Measurements from ENCODE around the gene TENM4.

Gene TENM4

DNA sequence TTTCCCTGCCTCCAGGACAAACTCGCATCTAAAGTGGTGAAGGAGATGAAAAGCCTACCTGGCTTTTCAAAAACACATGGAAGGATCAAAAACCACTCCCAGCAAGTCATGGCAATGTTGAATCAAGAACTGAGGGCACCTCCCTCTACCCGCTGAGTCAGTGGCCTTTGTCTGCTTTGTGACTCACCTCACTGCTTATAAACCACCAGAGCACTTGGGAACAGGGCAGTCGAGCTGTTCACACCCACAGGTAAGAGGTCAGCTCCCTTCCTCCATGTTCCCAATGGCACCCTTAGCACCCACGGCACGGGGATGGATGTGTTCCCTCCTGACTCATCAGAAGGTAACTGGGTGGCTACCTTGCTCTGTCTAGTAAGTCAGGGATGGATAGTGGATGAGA, 21.7 kb downstream of the TENM4 start:
- no peak overlapping the region for H2AFZ ChIP-seq (ENCODE audit: low read length, unreplicated experiment)

DNA sequence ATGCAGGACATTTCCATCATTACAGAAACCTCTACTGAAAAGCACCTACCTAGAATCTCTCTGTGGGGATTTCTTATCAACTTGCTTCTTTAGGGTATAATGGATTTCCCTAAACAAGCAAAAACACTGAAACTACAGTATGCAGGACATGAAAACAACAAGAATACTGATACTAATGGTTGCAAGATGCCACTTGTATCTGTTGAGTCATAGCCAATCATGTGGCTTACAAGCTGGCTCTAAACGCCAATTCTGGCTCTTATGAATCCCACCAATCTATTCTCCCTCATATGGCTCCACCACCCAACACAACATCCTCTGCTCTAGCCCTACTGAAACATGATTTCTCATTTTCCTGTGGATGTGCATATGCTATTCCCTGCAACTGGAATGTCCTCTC, 22.6 kb downstream of the TENM4 start:
- H3K4me1 ChIP-seq (ENCODE audit: control insufficient read depth, insufficient read depth, low read length, unreplicated experiment): peaks cover 16% of the 10 kb centered on the region
- H3K27me3 ChIP-seq (ENCODE audit: insufficient read depth, low read length): no peaks in the 10 kb centered on the region
- H3K36me3 ChIP-seq (ENCODE audit: insufficient read depth, low read length): no peaks in the 10 kb centered on the region
- no peaks in the 10 kb centered on the region for H3K79me2 ChIP-seq (ENCODE audit: control insufficient read depth, insufficient read depth, low read length, unreplicated experiment)
- no peak overlapping the region for H3K4me3 ChIP-seq (ENCODE audit: low read depth, low read length)
- no peak overlapping the region for H3K27ac ChIP-seq (ENCODE audit: low read depth, low read length)
- H2AFZ ChIP-seq (ENCODE audit: low read length, unreplicated experiment): no peak overlapping the region

More for the DNA sequence above, 21.7 kb downstream of the TENM4 start:
- Histone ChIP-seq H3K79me2 (ENCODE audit: control insufficient read depth, insufficient read depth, low read length, unreplicated experiment) (no peaks in the 10 kb centered on the region), H3K27me3 (ENCODE audit: insufficient read depth, low read length) (no peaks in the 10 kb centered on the region), H3K4me3 (ENCODE audit: low read depth, low read length) (no peak overlapping the region), H3K36me3 (ENCODE audit: insufficient read depth, low read length) (no peaks in the 10 kb centered on the region), H3K4me1 (ENCODE audit: control insufficient read depth, insufficient read depth, low read length, unreplicated experiment) (peaks cover 11% of the 10 kb centered on the region), H3K27ac (ENCODE audit: low read depth, low read length) (no peak overlapping the region)

DNA sequence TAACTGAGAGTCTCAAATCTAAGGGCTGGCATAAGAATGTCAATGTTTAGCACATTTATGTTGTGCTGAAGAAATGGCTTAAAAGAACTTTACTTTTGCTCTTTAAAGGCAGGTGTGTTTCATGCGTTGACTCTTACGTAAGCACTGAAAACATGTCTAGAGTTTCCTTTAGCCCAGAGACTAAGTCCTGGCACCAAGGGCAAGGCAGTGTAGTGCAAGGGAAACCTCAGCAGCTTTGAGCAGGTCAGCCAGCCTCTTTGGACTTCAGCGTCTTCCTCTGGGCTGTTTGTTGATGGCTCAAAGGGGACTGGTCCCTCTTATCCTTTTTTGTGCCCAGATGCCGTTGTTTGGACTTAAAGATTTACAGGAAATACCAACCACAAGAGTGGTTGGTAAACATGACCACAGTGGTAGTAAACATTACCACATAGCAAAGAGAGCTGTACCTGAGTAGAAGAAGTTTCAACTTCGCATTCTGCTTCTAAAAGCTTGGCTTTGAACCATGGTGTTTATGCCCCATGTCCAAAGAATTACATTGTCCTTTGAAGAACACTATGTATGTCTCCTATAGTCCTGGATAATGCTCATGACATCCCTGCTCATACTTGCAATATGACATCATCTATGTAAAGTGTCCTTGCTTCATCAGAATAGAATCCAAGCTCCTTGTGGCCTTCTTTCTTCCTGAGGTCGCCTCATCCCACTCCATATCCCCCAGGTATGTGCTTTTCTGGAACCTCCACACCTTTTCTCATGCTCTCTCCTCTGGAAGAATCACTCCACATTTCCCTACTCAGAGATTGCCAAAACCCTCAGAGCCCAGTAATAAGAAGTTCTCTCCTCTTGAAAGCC, 23.5 kb downstream of the TENM4 start:
- H3K79me2 ChIP-seq (ENCODE audit: control insufficient read depth, insufficient read depth, low read length, unreplicated experiment): no peaks in the 10 kb centered on the region
- no peak overlapping the region for H2AFZ ChIP-seq (ENCODE audit: low read length, unreplicated experiment)
- H3K4me1 ChIP-seq (ENCODE audit: control insufficient read depth, insufficient read depth, low read length, unreplicated experiment): peaks cover 16% of the 10 kb centered on the region
- no peaks in the 10 kb centered on the region for H3K36me3 ChIP-seq (ENCODE audit: insufficient read depth, low read length)
- H3K4me3 ChIP-seq (ENCODE audit: low read depth, low read length): no peak overlapping the region
- no peak overlapping the region for H3K27ac ChIP-seq (ENCODE audit: low read depth, low read length)
- no peaks in the 10 kb centered on the region for H3K27me3 ChIP-seq (ENCODE audit: insufficient read depth, low read length)

DNA sequence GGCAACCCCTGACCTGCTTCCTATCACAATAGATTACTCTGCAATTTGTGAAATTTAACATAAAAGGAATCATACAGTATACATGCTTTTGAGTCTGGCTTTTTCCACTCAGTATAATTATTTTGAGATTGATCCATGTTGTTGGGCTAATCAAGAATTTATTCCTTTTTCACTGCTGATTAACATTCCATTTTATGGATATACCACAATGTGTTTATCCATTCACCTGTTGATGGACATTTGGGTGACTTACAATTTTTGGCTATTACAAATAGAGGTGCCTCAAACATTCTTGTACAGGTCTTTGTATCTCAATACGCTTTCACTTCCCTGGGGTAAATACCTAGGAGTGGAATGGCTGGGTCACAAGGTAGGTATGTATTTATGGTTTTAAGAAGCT, 24.9 kb downstream of the TENM4 start:
- Histone ChIP-seq H3K79me2 (ENCODE audit: control insufficient read depth, insufficient read depth, low read length, unreplicated experiment) (no peaks in the 10 kb centered on the region), H3K4me3 (ENCODE audit: low read depth, low read length) (no peak overlapping the region), H3K4me1 (ENCODE audit: control insufficient read depth, insufficient read depth, low read length, unreplicated experiment) (peaks cover 16% of the 10 kb centered on the region), H2AFZ (ENCODE audit: low read length, unreplicated experiment) (no peak overlapping the region), H3K27ac (ENCODE audit: low read depth, low read length) (no peak overlapping the region), H3K27me3 (ENCODE audit: insufficient read depth, low read length) (no peaks in the 10 kb centered on the region), H3K36me3 (ENCODE audit: insufficient read depth, low read length) (no peaks in the 10 kb centered on the region)

DNA sequence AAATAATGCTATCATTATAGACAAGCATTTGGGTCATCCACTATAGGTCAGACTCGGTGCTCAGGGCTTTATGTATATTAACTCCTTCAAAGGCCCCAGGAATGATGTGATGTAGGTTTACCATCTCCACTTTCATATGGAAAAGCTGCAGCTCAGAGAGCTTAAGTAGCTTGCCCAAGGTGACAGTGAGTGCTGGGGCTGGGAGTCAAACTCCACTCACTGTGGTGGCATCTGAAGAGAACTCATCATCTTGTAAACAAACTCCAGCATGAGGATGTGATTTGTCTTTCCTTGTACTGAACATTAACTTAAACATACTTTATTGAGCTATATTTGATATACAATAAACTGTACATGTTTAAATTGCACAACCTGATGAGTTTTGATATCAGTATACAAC, 25.4 kb downstream of the TENM4 start:
- Histone ChIP-seq H3K79me2 (ENCODE audit: control insufficient read depth, insufficient read depth, low read length, unreplicated experiment) (no peaks in the 10 kb centered on the region), H3K36me3 (ENCODE audit: insufficient read depth, low read length) (no peaks in the 10 kb centered on the region), H3K4me3 (ENCODE audit: low read depth, low read length) (no peak overlapping the region), H3K27ac (ENCODE audit: low read depth, low read length) (peak overlapping the region; percentile 68), H3K4me1 (ENCODE audit: control insufficient read depth, insufficient read depth, low read length, unreplicated experiment) (peaks cover 16% of the 10 kb centered on the region), H2AFZ (ENCODE audit: low read length, unreplicated experiment) (no peak overlapping the region), H3K27me3 (ENCODE audit: insufficient read depth, low read length) (no peaks in the 10 kb centered on the region)

DNA sequence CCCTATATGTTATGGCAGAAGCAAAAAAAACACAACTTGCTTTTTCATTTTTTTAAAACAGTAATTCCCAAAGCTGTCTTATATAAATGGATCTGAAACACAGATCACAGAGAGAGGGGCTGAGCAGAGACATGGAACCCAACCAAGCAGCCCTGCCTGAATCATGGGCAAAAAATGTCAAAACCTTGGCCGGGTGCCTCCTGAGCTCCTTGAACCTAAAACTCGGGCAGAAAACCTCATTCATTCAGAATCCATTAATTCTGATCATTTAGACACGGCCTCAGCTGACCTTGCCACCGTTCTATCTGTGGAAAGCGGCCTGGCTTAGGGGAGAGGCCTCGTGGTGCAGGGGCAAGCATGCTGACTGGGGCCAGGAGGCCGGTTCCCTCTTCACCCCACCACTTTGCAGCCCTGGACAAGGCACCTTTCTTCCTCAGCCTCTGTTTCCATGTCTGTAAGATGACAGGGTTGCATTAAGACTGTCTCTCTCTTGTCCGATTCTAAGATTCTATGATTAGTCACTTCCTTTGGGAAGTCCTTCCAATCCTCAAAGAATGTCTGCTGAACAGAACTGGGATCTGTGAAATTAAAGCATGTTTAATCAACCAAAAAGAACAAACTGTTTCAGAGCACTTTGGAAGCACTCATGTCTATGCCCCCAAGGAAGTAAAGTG, 26.0 kb downstream of the TENM4 start:
- Histone ChIP-seq H3K4me1 (ENCODE audit: control insufficient read depth, insufficient read depth, low read length, unreplicated experiment) (peaks cover 16% of the 10 kb centered on the region), H2AFZ (ENCODE audit: low read length, unreplicated experiment) (no peak overlapping the region), H3K36me3 (ENCODE audit: insufficient read depth, low read length) (no peaks in the 10 kb centered on the region), H3K27ac (ENCODE audit: low read depth, low read length) (peak overlapping the region; percentile 68), H3K79me2 (ENCODE audit: control insufficient read depth, insufficient read depth, low read length, unreplicated experiment) (no peaks in the 10 kb centered on the region), H3K27me3 (ENCODE audit: insufficient read depth, low read length) (no peaks in the 10 kb centered on the region), H3K4me3 (ENCODE audit: low read depth, low read length) (0 out of 2 replicates have a peak overlapping the region, but pooled peaks have one; percentile 20)

DNA sequence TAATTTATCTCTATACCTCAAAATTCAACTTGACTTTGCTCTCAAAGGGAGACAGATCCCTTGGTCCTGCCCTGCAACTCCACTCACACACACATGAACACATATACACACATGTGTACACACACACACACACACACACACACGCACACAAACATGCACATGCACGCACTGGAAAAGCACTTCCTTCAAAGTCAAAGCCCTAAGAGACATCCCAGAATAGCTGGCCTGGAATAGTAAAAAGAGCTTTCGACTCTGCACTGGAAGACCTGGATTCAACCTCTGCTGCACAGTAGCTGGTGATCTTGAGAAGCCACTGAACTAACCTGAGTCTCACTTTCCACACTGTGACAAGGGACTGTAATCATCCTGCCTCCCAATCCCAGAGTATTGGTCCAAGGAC, 26.8 kb downstream of the TENM4 start:
- Histone ChIP-seq H2AFZ (ENCODE audit: low read length, unreplicated experiment) (no peak overlapping the region), H3K36me3 (ENCODE audit: insufficient read depth, low read length) (no peaks in the 10 kb centered on the region), H3K27ac (ENCODE audit: low read depth, low read length) (peak overlapping the region; percentile 68), H3K4me3 (ENCODE audit: low read depth, low read length) (no peak overlapping the region), H3K79me2 (ENCODE audit: control insufficient read depth, insufficient read depth, low read length, unreplicated experiment) (no peaks in the 10 kb centered on the region), H3K4me1 (ENCODE audit: control insufficient read depth, insufficient read depth, low read length, unreplicated experiment) (peaks cover 16% of the 10 kb centered on the region), H3K27me3 (ENCODE audit: insufficient read depth, low read length) (no peaks in the 10 kb centered on the region)

DNA sequence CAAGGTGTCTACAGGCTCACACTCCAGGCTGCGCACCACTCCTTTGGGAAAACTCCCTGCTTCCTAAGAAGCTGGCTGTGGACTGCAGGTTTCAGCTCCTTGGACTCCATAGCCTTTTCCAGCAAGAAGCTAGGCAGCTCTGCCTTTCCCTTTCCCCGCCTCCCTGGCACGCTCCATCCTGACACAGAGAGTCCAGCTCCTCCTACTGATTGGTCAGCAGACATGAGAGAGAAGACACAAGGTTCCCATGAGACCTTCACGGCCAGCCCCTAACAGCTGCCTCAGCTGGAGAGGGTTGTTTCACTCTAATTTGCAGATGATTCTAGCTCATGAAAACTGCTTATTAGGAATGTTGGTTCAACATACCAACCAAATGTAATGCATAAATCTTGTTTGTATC, 27.6 kb downstream of the TENM4 start:
- no peaks in the 10 kb centered on the region for H3K36me3 ChIP-seq (ENCODE audit: insufficient read depth, low read length)
- no peak overlapping the region for H3K27ac ChIP-seq (ENCODE audit: low read depth, low read length)
- peaks cover 16% of the 10 kb centered on the region for H3K4me1 ChIP-seq (ENCODE audit: control insufficient read depth, insufficient read depth, low read length, unreplicated experiment)
- no peaks in the 10 kb centered on the region for H3K79me2 ChIP-seq (ENCODE audit: control insufficient read depth, insufficient read depth, low read length, unreplicated experiment)
- no peaks in the 10 kb centered on the region for H3K27me3 ChIP-seq (ENCODE audit: insufficient read depth, low read length)
- H2AFZ ChIP-seq (ENCODE audit: low read length, unreplicated experiment): no peak overlapping the region
- H3K4me3 ChIP-seq (ENCODE audit: low read depth, low read length): no peak overlapping the region

DNA sequence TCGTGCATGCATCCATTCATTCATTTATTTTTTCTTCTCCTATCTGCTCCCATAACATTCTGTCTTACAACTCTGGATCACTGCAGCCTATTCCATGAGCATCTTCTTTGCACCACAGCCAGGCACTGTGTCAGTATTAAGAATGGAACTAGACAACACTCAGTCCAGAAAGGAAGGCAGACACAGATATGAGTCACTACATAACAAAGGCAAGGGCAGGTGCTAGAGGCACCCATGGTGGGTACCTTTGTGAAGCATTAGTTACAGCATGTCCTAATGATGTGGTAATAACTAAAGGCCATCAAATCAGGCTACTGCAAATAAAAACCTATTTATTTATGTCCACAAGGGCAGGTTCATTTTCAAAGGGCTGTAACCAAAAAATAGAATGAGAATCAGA, 28.1 kb downstream of the TENM4 start:
- Histone ChIP-seq H3K4me1 (ENCODE audit: control insufficient read depth, insufficient read depth, low read length, unreplicated experiment) (peaks cover 16% of the 10 kb centered on the region), H2AFZ (ENCODE audit: low read length, unreplicated experiment) (no peak overlapping the region), H3K79me2 (ENCODE audit: control insufficient read depth, insufficient read depth, low read length, unreplicated experiment) (no peaks in the 10 kb centered on the region), H3K27me3 (ENCODE audit: insufficient read depth, low read length) (no peaks in the 10 kb centered on the region), H3K4me3 (ENCODE audit: low read depth, low read length) (no peak overlapping the region), H3K36me3 (ENCODE audit: insufficient read depth, low read length) (no peaks in the 10 kb centered on the region), H3K27ac (ENCODE audit: low read depth, low read length) (no peak overlapping the region)

DNA sequence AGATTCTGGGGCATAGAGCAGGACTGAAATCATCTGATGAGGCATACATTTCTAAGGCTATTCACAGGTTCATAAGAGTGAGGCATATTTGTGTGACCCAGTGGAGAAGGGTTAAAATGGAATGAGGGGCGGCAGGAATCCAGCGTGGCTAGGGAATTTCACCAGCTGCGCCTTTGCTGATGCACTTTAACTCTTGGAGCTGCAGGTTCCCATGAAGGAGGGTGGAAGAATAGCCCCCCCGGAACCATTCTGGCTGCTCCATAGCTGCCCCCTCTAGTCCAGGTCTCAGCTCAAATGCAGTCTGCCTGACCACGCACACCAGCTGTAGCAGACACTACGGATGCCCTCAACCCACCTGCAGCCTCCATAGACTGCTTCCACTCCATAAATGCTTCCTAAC, 31.5 kb downstream of the TENM4 start:
- no peak overlapping the region for H3K27ac ChIP-seq (ENCODE audit: low read depth, low read length)
- H3K36me3 ChIP-seq (ENCODE audit: insufficient read depth, low read length): no peaks in the 10 kb centered on the region
- H3K79me2 ChIP-seq (ENCODE audit: control insufficient read depth, insufficient read depth, low read length, unreplicated experiment): no peaks in the 10 kb centered on the region
- peaks cover 7% of the 10 kb centered on the region for H3K4me1 ChIP-seq (ENCODE audit: control insufficient read depth, insufficient read depth, low read length, unreplicated experiment)
- no peak overlapping the region for H2AFZ ChIP-seq (ENCODE audit: low read length, unreplicated experiment)
- no peaks in the 10 kb centered on the region for H3K27me3 ChIP-seq (ENCODE audit: insufficient read depth, low read length)
- H3K4me3 ChIP-seq (ENCODE audit: low read depth, low read length): no peak overlapping the region

DNA sequence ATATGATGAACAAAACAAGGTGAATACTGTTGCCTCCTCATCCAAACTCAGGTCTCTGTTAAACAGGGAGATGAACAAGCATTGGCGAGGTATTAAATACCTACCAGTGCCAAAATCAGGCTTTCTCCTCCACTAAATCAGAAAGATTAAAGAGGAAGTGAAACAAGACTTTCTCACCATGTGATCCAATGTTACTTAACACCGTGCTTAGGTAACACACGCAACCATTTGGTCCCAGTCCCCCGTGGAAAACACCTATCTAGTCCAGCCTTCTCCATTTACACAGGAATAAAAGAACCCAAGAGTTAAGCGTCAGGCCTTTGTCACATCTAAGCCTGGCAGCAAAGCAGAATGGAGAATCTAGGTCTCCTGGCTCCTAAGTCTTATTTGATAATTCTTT, 34.5 kb downstream of the TENM4 start:
- Histone ChIP-seq H3K4me1 (ENCODE audit: control insufficient read depth, insufficient read depth, low read length, unreplicated experiment) (no peaks in the 10 kb centered on the region), H3K27ac (ENCODE audit: low read depth, low read length) (no peak overlapping the region), H2AFZ (ENCODE audit: low read length, unreplicated experiment) (no peak overlapping the region), H3K36me3 (ENCODE audit: insufficient read depth, low read length) (no peaks in the 10 kb centered on the region), H3K27me3 (ENCODE audit: insufficient read depth, low read length) (no peaks in the 10 kb centered on the region), H3K4me3 (ENCODE audit: low read depth, low read length) (no peak overlapping the region), H3K79me2 (ENCODE audit: control insufficient read depth, insufficient read depth, low read length, unreplicated experiment) (no peaks in the 10 kb centered on the region)
